ENCODE measurements around the gene WNT10A.
"Not testable (repeated sequence)": the region's sequence is repeated elsewhere in the genome, so short reads cannot be mapped to it uniquely, and the experiment has no call there.

WNT10A gene

DNA sequence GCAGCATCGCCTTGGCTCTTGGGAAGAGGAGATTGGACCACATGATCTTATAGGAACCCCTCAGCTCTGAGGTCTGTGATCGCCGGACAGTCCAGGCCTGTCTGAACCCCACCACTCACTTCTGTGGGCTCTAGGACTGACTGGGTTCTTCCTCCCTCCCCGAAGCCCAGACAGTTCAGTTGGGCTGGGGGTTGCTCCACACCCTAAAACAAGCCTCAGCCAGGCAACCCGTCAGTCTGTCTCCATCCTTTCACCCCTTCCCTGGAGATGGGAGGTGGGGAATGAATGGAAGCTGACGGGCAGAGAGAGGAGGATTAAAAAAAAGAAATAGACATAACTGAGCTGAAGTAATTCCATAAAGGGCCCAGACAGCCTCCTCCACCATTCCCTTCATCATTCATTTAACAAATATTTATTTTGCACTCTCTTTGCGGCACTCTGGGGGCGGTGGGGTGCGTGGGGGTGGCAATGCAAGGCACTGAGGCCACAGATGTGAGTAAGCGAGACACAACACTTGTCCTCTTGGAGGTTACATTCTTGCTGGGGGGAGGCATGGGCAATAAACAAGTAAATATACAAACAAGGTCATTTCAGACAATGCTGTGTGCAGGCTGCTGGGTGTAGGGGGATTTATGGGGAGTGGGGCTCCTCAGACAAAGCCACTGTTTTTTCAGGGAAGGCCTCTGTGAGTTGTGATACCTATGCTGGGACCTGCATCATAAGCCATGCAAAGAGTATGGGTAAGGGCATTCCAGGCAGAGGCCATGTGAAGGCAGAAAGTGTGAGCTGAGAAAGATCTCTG is 12.9 kb downstream of the WNT10A start:
- DNase-seq (ENCODE audit: low spot score) = no peak

DNA sequence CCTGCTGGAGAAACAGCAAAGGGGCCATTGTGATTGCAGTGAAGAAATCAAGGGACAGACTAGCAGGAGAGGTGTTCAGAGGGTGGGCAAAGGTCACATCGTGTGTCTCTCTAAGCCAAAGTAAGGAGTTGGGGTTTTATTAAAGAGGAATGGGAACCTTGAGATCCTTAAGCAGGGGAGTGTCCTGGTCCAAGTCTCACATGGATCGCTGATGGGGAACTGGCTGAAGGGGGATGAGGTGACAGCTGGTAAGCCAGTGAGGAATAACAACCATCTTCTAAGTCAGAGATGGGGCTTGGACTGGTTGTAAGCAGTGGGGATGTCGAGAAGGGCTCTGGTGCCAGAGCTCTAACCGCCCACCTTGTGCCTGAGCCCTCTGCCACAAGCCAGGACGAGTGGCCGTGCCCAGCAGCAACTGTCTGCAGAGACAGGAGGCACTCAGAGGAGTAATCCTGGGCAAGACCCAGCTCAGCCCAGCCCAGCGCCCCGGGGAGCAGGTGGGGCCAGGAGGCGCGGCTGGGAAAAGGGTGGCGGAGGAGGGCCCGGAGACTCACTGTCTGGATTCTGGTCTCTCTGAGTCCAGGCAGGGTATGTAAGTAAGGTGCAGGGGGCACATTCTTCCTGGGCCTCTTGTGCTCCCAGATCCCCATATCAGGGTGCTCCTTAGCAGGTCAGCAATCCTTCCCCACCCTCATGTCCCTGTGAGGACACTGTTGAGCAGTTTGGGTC is 13.7 kb downstream of the WNT10A start:
- no peak for DNase-seq (ENCODE audit: low spot score)

DNA sequence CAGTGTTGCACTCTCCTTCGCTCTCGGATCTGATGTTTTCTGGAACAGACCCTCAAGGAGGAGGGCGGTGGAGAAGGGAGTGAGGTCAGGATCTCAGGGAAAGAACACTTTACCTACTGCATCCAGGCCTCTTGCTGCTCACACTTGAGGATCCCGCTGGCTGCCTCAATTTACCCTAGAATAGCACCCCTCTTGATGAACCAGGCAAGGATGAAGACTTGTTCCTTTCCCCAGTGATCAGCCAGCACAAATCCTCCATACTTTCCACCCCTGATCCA is 14.2 kb downstream of the WNT10A start:
- DNase-seq (ENCODE audit: low spot score) = no peak

DNA sequence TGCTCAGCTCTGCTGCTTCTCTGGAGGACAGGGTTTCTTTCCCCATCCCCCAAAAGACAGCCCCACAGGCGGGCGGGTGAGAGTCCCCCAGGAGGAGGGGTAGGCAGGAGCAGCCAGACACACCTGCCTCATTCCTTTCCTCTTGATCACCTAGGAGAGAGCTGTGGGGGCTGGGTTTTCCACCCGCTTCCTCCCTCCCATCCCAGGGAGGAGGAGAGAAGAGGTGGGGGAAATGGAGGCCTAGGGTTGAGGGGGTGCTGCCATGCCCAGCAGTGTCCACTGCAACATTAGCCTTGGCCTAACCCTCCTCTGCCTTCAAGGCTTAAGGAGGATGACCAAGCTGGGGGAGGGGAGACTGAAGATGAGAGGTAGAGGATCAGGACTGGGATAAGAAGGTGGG is 14.7 kb downstream of the WNT10A start:
- DNase-seq (ENCODE audit: low spot score) = no peak

DNA sequence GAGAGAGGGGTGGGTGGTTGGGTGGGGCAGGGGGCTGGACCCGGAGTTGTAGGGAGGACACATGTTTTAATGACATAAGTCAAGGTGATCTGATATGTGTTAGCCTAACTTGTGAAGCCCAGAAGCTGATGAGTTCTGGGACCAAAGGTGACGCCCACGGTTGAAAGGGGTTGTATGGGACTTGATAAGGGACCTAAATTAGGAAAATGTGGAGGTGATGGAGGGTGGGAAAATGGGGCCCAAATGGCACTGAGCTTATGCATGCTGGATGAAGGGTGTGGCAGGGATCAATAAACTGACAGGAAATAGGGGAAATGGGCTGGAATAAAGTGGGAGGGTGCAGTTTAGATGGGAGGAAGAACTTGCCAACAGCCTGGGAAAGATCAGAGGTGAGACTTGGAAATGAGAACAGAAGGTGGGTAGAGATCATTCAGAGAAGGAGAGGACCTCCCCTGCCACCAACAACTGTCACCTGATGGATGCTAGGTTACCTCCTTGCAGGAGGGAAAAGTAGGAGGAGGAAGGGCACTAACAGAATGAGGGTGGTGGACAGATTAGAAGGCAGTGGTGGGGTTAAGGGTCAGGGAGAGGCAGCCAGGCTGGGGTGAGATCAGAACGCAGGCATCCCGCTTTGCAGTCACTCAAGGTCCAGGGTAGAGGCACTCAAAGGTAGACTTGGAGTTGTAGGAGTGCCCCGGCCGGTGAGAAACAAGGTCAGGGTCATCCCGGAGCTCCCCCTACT is 15.3 kb downstream of the WNT10A start:
- no peak for DNase-seq (ENCODE audit: low spot score)

DNA sequence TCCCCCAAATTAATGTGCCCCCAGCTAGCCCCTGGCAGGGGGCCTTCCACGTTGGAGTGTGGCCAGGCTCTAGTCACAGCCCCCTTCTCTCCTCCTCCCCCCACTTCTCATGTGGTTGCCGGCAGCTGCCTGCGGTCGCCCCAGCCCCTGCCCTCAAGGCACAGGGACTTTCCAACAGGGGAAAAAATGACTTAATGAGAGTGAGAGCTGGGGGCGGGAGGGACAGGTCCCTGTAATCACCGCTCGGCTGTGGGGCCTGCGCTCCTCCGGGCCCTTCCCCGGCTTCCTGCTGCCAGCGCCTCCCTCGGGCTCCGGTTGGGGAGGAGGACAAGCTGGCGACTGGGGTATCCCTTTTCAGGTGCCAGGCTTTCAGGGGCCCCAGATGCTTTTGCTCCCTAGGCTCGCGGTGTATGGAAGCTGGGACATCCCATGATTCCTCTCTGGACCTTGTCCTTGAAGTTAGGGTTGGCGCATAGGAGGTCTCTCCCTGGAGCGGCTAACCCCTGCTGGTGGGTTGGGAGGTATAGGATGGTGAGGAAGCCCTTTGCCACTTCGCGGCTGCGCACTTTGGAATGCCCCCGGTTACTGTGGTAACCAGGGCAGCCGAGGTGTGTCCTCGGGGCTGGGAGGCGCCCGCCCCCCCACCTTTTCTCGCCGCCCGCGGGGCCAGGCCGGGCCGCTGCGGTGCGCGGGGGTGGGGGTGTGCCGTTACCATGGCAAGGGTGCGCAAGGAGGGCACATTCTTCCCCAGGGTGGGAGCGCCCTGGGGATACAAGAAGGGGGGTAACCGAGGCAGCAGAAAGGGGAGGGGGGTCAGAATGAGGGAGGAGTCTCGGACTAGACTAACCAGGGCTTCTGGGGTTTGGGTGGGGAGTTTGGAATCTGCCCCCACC is 16.1 kb downstream of the WNT10A start:
- no peak for DNase-seq (ENCODE audit: low spot score)

DNA sequence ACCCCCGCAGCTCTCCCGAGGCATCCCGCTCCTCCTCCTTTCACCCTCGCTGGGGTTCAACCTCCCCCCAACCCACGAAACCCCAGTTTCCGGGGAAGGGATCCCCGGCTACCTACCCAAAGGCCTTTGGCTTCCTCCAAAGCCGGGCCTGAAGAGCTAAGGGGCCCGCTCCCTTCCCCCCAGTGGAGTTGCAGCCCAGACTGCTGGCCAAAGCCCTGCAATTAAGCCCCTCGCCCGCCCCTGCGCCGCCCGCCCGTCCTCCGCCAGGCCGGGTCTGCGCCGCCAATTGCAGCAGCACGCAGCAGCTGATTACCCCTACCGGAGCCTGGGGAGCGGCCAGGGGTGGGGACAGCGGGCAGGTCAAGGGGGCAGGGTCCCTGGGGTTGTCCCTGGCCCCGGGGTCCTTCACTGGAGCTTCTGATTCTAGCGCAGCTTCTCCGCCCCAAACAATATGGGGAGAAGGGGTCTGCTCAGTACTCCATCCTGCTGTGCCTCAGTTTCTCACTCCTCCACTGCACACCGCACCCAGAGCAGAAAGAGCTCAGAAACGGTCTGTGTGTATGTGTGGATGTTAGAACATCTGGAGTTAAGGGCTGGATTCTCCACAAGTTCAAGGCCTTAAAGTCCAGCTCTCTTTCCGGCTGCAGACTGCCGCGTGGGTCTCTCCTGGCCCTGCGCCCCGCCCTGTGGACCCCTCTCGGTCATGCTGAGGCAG is 16.9 kb downstream of the WNT10A start:
- no peak for DNase-seq (ENCODE audit: low spot score)

DNA sequence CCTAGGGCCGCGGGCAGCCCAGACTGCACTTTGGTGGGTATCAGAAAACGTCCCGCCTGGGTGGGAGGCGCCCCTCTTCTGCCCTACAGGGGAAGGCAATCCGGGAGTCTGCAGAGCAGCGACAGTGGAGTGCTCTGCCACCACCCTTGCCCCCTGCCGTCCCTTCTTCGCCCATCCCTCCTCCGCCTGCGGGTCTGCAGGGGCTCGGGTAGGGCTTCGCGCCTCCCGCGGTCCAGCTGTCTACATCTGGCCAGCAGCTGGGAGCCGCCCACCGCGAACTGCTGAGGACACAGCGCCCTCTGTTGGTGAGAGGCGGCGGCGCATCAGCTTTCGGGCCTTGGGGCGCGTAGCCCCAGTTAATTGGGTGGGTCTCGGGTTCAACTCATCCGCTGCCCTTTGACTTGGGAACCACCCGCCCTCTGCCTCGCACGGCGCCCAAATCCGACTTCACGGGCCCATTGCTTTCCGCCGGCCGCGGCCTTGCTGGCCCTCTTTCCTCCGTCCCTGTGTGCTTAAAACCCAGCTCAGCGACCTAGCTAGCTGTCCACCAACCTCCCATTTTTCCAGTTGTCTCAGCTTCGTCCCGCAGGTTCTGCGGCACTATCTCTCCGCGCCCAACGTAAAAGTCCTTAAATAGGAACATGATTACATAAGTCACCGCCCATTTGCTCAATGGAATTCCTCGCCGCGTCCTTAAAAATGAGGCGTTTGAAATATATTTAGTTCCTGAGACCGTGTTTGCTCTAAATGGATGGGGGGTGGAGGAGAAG is 17.6 kb downstream of the WNT10A start:
- DNase-seq (ENCODE audit: low spot score) = peak; percentile 86

DNA sequence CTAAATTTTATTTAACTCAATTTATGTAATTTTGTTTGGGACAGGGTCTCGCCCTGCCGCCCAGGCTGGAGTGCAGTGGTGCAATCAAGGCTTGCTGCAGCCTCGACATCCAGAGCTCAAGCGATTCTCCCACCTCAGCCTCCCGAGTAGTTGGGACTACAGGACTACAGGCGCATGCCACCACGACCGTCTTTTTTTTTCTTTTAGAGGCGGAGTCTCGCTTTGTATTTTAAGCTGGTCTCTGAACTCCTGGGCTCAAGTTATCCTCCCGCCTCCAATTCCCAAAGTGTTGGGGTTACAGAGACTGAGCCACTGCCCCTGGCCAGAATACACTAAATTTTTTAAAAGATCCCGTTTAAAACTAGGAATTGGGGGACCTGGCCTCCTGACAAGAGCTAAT is 18.5 kb downstream of the WNT10A start:
- no peak for DNase-seq (ENCODE audit: low spot score)

DNA sequence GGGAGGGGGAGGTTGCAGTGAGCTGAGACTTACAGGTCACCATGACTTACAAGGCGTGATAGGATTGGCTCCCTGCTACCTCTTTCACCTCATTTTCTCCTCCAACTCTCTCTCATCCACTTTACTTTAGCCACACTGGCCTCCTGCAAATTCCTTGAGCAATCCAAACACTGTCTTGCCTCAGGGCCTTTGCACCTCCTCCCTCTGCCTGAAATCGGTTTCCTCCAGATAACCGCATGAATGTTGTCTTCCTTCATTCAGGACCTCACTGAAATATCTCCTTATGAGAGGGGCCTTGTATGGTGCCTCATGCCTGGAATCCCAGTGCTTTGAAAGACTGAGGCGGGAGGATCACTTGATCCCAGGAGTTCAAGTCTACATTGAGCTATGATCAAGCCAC is 21.8 kb downstream of the WNT10A start:
- no peak for DNase-seq (ENCODE audit: low spot score)

DNA sequence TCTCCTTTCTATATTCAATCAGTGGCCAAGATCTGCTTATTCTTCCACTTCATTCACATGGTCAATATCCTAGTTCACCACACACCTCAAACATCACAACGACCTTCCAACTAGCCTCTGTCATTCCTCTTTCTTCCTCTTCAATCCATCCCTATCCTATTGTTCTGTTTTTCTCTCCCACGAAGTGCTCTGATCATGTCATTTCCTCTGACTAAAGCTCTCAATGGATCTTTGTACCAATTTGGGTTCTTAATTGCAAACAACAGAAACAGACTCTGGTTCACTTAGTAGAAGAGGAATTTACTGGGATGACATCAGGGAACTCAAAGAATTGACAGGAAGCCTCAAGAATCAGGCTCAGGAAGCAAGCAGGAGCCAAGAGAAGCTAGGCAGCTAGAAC is 23.5 kb downstream of the WNT10A start:
- DNase-seq (ENCODE audit: low spot score) = no peak

DNA sequence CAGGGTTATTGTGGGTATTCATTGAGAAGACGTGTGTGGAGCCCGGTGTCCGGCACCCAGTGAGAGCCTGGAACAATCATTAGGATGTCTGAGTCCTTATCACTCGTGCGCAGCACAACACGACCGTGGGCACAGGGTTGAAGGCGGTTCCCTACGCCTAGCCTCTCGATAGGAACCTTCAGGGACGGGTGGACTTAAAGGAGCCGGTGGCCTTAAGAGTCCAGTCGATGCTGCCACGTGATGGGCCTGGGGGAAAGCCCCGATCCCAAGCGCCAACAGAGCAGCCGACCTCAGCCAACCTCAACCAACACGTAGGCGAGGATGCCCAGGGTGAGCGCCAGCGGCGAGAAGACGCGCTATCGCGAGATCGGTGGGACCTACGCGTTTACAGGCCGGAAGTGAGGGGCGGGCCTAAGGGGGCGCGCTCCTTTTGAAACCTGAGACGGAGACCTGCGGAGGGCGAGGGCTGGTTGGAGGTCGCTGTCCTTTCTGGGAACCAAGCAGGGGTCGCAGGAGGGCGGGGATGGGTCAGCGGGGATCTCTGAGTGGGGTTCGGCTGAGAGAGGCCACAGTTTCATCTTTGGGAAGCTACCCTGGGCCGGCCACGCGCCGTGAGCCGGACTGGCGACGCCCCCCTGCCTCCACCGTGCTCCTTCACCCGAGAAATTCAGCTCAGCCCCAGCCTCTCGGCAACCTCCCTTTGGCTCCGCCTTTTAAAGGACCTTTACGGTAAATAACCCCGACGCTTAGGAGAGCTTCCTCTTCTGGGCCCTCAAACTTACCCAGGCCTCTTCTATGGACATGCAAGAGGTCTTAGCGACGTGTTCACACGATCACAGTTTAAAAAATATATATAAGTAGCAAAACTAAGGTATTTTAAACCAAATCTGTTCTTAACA is 28.3 kb downstream of the WNT10A start:
- DNase-seq (ENCODE audit: low spot score) = peak; percentile 90

DNA sequence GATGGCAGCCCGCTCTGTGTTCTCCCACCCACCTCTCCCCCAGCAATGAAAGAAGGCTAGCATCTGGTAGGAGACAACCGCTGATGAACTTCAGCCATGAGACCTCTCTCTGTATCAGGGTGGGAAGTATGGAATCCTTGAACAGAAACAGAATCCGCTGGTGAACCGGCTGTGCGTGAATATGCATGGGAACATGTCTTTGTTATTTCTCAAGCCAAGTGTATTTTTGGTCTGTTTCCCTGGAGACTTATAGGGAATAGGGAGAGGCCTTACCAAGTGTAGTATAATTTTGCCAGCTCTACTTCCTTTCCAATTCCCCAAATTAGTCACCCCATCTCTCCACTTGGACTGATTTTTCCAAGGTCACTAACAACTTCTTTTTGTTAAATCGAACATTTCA is 30.1 kb downstream of the WNT10A start:
- DNase-seq (ENCODE audit: low spot score) = no peak

DNA sequence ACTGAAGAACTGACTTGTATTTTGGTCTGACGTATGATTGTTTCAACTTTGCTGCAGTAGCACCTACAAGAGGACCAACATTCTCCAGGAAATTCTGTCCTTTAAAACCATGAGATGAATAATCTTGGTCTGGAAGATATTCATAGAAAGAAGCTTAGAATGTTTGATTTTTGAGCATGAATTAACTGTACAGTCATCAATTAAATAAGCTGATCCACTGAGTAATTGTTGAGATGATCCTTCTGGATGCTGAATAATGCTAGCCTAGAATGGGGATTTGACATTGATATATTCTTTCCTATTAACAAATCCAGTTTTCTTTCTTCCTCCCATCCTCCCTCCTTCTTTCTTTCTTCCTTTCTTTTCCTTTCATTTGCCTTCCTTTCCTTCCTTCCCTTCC is 39.9 kb downstream of the WNT10A start:
- DNase-seq (ENCODE audit: low spot score) = no peak

DNA sequence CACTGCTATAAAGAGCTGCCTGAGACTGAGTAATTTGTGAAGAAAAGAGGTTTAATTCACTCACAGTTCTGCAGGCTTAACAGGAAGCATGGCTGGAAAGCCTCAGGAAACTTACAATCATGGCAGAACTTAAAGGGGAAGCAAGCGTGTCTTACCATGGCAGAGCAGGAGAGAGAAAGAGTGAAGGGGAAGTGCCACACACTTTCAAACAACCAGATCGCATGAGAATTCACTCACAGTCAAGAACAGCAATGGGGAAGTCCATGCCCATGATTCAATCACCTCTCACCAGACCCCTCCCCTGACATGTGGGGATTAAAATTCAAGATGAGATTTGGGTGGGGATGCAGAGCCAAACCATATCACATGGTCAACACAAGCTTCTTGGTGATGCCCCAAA is 44.1 kb downstream of the WNT10A start:
- DNase-seq (ENCODE audit: low spot score) = no peak

DNA sequence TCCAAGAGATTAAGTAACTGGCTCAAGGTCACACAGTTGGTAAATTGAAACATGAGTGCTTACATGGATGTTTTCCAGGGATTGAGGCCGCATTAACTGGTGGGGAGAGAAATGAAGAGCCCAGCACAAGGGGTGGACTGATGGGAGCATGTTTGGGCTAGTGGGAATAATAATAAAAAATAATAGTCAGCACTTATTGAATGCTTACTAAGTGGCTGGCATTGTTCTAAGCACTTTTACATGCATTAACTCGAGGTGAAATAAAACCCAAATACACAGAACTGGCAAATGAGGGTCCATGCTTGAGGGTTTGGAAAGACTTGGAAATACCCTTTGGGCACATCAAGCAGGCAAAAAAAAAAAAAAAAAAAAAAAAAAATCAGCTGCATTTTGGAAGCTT is 44.8 kb downstream of the WNT10A start:
- no peak for DNase-seq (ENCODE audit: low spot score)

DNA sequence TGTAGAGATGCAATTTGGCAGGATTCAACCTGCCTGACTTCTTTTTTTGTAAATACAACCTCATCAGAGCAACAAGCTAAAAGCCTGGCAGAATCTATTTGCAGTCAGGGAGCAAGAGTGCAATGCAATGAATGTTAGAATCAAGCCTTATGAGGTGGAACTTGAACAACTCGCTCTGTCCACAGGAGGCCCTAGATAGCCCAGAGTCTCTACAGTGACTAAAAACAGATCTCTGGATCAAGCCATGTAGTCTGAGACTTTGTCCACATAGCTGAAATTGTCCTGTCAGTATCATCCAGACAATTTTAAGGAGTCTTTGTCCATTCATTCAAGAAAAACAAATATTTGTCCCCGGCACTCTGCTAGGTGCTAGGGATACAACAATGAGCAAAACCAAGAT is 46.8 kb downstream of the WNT10A start:
- DNase-seq (ENCODE audit: low spot score) = no peak

DNA sequence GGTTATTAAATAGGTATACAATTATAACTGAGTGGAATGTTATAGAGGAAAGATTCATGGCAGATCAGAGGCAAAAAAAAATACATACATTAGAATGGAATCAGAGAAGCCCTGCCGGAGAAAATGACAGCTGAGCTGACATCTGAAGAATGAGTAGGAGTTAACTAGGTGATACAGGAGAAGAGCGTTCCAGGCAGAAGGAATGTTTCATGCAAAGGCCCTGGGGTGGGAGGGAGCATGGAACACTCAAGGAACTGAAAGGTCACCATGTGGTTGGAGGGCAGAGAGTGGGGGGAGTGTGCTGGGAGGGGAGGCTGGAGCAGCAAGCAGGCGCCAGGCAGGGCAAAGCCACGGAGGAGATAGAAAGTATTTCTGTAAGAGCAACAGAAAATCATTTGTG is 47.2 kb downstream of the WNT10A start:
- no peak for DNase-seq (ENCODE audit: low spot score)

DNA sequence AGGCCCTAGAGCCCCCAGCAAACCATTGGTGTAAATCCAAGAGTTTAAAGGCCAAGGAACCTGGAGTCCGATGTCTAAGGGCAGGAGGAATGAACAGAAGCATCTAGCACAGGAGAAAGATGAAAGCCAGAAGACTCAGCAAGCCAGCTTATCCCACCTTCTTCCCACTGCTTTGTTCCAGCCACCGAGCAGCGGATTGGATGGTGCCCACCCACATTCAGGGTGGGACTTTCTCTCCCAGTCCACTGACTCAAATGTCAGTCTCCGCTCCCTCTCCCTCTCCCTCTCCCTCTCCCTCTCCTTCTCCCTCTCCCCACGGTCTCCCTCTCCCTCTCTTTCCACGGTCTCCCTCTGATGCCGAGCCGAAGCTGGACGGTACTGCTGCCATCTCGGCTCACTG is 49.8 kb downstream of the WNT10A start:
- DNase-seq (ENCODE audit: low spot score) = not testable (repeated sequence)

DNA sequence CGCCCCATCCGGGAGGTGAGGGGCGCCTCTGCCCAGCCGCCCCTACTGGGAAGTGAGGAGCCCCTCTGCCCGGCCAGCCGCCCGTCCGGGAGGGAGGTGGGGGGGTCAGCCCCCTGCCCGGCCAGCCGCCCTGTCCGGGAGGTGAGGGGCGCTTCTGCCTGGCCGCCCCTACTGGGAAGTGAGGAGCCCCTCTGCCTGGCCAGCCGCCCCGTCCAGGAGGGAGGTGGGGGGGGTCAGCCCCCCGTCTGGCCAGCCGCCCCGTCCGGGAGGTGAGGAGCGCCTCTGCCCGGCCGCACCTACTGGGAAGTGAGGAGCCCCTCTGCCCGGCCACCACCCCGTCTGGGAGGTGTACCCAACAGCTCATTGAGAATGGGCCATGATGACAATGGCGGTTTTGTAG is 51.1 kb downstream of the WNT10A start:
- not testable (repeated sequence) for DNase-seq (ENCODE audit: low spot score)
